GM19324 (cell line): ENCODE results near the gene LIG3.
"Not testable (repeated sequence)": the region's sequence is repeated elsewhere in the genome, so short reads cannot be mapped to it uniquely, and the experiment has no call there.

Experiments used
- ATAC-seq: cut with Tn5 transposase; IDR thresholded peaks from one replicate; pipeline ENCODE4 v1.9.1; 2021; ENCODE audit warnings: mild to moderate bottlenecking, moderate library complexity; ENCODE audit not compliant: unreplicated experiment, low FRiP score

The LIG3 gene

GRCh38 chr17:34998205-34998604, 17.9 kb downstream of the LIG3 start:
- ATAC-seq: no peak

- ATAC-seq: no peak
Measured at GRCh38 chr17:34999456-34999855, 19.1 kb downstream of the LIG3 start.

- ATAC-seq: not testable (repeated sequence)
Measured at GRCh38 chr17:35000965-35001364, 20.7 kb downstream of the LIG3 start.

GRCh38 chr17:35001549-35001948, 21.2 kb downstream of the LIG3 start:
- no peak for ATAC-seq

- ATAC-seq: no peak
Measured at GRCh38 chr17:35002876-35003551, 22.7 kb downstream of the LIG3 start.

GRCh38 chr17:35003778-35004177, 23.5 kb downstream of the LIG3 start:
- no peak for ATAC-seq

- no peak for ATAC-seq
Measured at GRCh38 chr17:35006345-35006744, 26.0 kb downstream of the LIG3 start.

- ATAC-seq: no peak
Measured at GRCh38 chr17:35006961-35007360, 26.6 kb downstream of the LIG3 start.

- ATAC-seq: no peak
Measured at GRCh38 chr17:35010093-35010492, 29.8 kb downstream of the LIG3 start.

- ATAC-seq: no peak
Measured at GRCh38 chr17:35011671-35012216, 31.4 kb downstream of the LIG3 start.

- ATAC-seq: no peak
Measured at GRCh38 chr17:35016369-35016768, 36.1 kb downstream of the LIG3 start.

- ATAC-seq: no peak
Measured at GRCh38 chr17:35017021-35017420, 36.7 kb downstream of the LIG3 start.

GRCh38 chr17:35018814-35019213, 38.5 kb downstream of the LIG3 start:
- no peak for ATAC-seq

- ATAC-seq: no peak
Measured at GRCh38 chr17:35019386-35020179, 39.3 kb downstream of the LIG3 start.

GRCh38 chr17:35021520-35022380, 41.4 kb downstream of the LIG3 start:
- ATAC-seq: no peak

GRCh38 chr17:35022536-35023063, 42.3 kb downstream of the LIG3 start:
- ATAC-seq: no peak

GRCh38 chr17:35023538-35023937, 43.2 kb downstream of the LIG3 start:
- no peak for ATAC-seq

GRCh38 chr17:35025541-35025940, 45.2 kb downstream of the LIG3 start:
- no peak for ATAC-seq

GRCh38 chr17:35028097-35028496, 47.8 kb downstream of the LIG3 start:
- ATAC-seq: not testable (repeated sequence)

GRCh38 chr17:35028531-35029262, 48.4 kb downstream of the LIG3 start:
- ATAC-seq: no peak
